Endothelial cell of umbilical vein (primary cell): Measurements from ENCODE around the gene MRPL38.

Experiments used
- EZH2 ChIP-seq: IDR thresholded peaks from 2 replicates; pipeline ENCODE4 v1.6.1; 2012; ENCODE audit warnings: borderline replicate concordance, low read depth, mild to moderate bottlenecking, moderate library complexity, low read length, inconsistent platforms; ENCODE audit not compliant: severe bottlenecking
- FOS ChIP-seq: IDR thresholded peaks from 2 replicates; pipeline ENCODE4 v1.6.1; 2011; ENCODE audit warnings: mild to moderate bottlenecking, low read length, moderate library complexity, borderline replicate concordance; ENCODE audit not compliant: insufficient read depth
- JUN ChIP-seq: IDR thresholded peaks from 2 replicates; pipeline ENCODE4 v1.6.1; 2011; ENCODE audit warnings: borderline replicate concordance, low read depth; ENCODE audit not compliant: insufficient read length, insufficient read depth
- MYC ChIP-seq: IDR thresholded peaks from one replicate; pipeline ENCODE4 v1.6.1; 2011; ENCODE audit warnings: mild to moderate bottlenecking, low read depth, low read length
- POLR2A ChIP-seq: IDR thresholded peaks from 2 replicates; pipeline ENCODE4 v1.6.1; 2012; ENCODE audit warnings: low read depth, mild to moderate bottlenecking, control low read depth, low read length
- POLR2AphosphoS5 ChIP-seq: IDR thresholded peaks from 2 replicates; pipeline ENCODE4 v1.6.1; 2012; ENCODE audit warnings: low read depth, mild to moderate bottlenecking, control low read depth, low read length, moderate library complexity; ENCODE audit not compliant: insufficient read depth
- TF ChIP-seq, protein P1 (sequence below), 2 donors: IDR thresholded peaks; 1 replicate in 1 of 2; 2 replicates in 1 of 2; pipeline ENCODE4 v1.5.1; 2011; ENCODE audit warnings: low read length in 2 of 2, mild to moderate bottlenecking in 2 of 2, moderate library complexity in 2 of 2, control low read depth in 1 of 2, inconsistent platforms in 1 of 2, low read depth in 1 of 2; ENCODE audit not compliant: insufficient read depth in 1 of 2; ENCODE audit errors: extremely low read depth in 1 of 2
- TF ChIP-seq, protein P2 (sequence below): IDR thresholded peaks from 2 replicates; pipeline ENCODE4 v1.6.1; 2011; ENCODE audit not compliant: insufficient read depth, insufficient read length

DNA sequence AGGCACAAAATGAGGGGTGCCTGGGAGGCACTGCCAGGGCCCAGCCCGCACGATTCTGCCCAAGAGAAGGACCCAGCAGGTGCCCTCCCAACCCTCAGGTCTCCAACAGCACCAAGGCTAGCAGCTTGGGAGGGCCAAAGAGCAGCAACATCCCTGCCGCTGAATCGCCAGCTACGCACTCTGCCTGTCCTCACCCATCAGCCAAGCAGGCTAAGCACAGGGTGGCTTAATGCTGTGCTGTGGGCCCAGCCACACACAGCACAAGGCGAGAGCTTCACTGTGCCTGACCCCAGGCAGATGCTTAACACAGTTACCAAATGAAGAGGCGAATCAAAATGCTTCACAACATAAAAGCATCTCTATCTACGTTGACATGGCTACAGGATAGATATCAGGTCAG, 10.6 kb upstream of the MRPL38 start:
- TF ChIP-seq, protein P1, sequence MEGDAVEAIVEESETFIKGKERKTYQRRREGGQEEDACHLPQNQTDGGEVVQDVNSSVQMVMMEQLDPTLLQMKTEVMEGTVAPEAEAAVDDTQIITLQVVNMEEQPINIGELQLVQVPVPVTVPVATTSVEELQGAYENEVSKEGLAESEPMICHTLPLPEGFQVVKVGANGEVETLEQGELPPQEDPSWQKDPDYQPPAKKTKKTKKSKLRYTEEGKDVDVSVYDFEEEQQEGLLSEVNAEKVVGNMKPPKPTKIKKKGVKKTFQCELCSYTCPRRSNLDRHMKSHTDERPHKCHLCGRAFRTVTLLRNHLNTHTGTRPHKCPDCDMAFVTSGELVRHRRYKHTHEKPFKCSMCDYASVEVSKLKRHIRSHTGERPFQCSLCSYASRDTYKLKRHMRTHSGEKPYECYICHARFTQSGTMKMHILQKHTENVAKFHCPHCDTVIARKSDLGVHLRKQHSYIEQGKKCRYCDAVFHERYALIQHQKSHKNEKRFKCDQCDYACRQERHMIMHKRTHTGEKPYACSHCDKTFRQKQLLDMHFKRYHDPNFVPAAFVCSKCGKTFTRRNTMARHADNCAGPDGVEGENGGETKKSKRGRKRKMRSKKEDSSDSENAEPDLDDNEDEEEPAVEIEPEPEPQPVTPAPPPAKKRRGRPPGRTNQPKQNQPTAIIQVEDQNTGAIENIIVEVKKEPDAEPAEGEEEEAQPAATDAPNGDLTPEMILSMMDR (IDR thresholded peaks at IDR 0.05; ENCODE audit: extremely low read depth in 1 of 2, insufficient read depth in 1 of 2, low read depth in 1 of 2, low read length in 2 of 2) = no peak
- TF ChIP-seq POLR2AphosphoS5 = no peak
- TF ChIP-seq EZH2 = no peak
- TF ChIP-seq, protein P2, sequence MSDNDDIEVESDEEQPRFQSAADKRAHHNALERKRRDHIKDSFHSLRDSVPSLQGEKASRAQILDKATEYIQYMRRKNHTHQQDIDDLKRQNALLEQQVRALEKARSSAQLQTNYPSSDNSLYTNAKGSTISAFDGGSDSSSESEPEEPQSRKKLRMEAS = no peak
- no peak for TF ChIP-seq POLR2A
- no peak for TF ChIP-seq FOS
- TF ChIP-seq JUN = no peak
- TF ChIP-seq MYC = no peak
